HS-27A (cell line): ENCODE data around the gene GNAT3.

ENCODE experiments used
- DNase-seq: peaks from one replicate; pipeline ENCODE4 v3.0.0-alpha.2; 2012; ENCODE audit warnings: low read depth, missing footprints

The GNAT3 gene

GRCh38 chr7:80511964-80512363, at the start of gene GNAT3:
Gene GNAT3 (minus strand): TSS chr7:80512064. CDS start chr7:80511926, 138 bp downstream.
- DNase-seq = no peak

GRCh38 chr7:80558116-80558515, 46.3 kb upstream of the GNAT3 start:
- DNase-seq = no peak

- no peak for DNase-seq
Measured at GRCh38 chr7:80552031-80552694, 40.3 kb upstream of the GNAT3 start.

GRCh38 chr7:80550005-80550404, 38.1 kb upstream of the GNAT3 start:
- DNase-seq = no peak

GRCh38 chr7:80548840-80549530, 37.1 kb upstream of the GNAT3 start:
- DNase-seq = no peak

GRCh38 chr7:80542398-80542797, 30.5 kb upstream of the GNAT3 start:
- DNase-seq = peak; percentile 75

- DNase-seq = no peak
Measured at GRCh38 chr7:80540836-80541235, 29.0 kb upstream of the GNAT3 start.

GRCh38 chr7:80537091-80537490, 25.2 kb upstream of the GNAT3 start:
- DNase-seq = no peak

GRCh38 chr7:80536426-80536825, 24.6 kb upstream of the GNAT3 start:
- DNase-seq = no peak

GRCh38 chr7:80533287-80533686, 21.4 kb upstream of the GNAT3 start:
- DNase-seq = no peak

GRCh38 chr7:80532153-80532552, 20.3 kb upstream of the GNAT3 start:
- no peak for DNase-seq

GRCh38 chr7:80530136-80530535, 18.3 kb upstream of the GNAT3 start:
- DNase-seq = no peak

GRCh38 chr7:80529362-80529761, 17.5 kb upstream of the GNAT3 start:
- no peak for DNase-seq

GRCh38 chr7:80528689-80529088, 16.8 kb upstream of the GNAT3 start:
- no peak for DNase-seq

- no peak for DNase-seq
Measured at GRCh38 chr7:80526472-80526871, 14.6 kb upstream of the GNAT3 start.

GRCh38 chr7:80524693-80525092, 12.8 kb upstream of the GNAT3 start:
- DNase-seq = no peak

- no peak for DNase-seq
Measured at GRCh38 chr7:80521809-80522208, 9.9 kb upstream of the GNAT3 start.

- no peak for DNase-seq
Measured at GRCh38 chr7:80520199-80520598, 8.3 kb upstream of the GNAT3 start.

GRCh38 chr7:80517282-80517747, 5.5 kb upstream of the GNAT3 start:
- DNase-seq = no peak

- DNase-seq = no peak
Measured at GRCh38 chr7:80515298-80515697, 3.4 kb upstream of the GNAT3 start.

GRCh38 chr7:80510021-80510420, 1.8 kb downstream of the GNAT3 start:
- no peak for DNase-seq

GRCh38 chr7:80508440-80508839, 3.4 kb downstream of the GNAT3 start:
- DNase-seq = no peak

- no peak for DNase-seq
Measured at GRCh38 chr7:80505900-80506500, 5.9 kb downstream of the GNAT3 start.
